Fibroblast of lung (primary cell): Measurements from ENCODE around the gene SPACA4.

ENCODE experiments used
- CTCF ChIP-seq, 2 donors: IDR thresholded peaks in 1 of 2; conservative IDR thresholded peaks in 1 of 2; 1 replicate in 1 of 2; 2 replicates in 1 of 2; pipeline ENCODE4 v1.5.1; 2011 to 2012; ENCODE audit warnings: low read length in 2 of 2, control low read depth in 1 of 2, inconsistent platforms in 1 of 2, low read depth in 1 of 2, mild to moderate bottlenecking in 1 of 2
- EZH2 ChIP-seq: IDR thresholded peaks from 2 replicates; pipeline ENCODE4 v1.5.1; 2012; ENCODE audit warnings: low read length, control low read depth, mild to moderate bottlenecking; ENCODE audit errors: missing control alignments

- TF ChIP-seq CTCF (conservative IDR thresholded peaks at IDR 0.05 in 1 of 2, IDR thresholded peaks at IDR 0.05 in 1 of 2; ENCODE audit: low read depth in 1 of 2, low read length in 2 of 2) = no peak
- TF ChIP-seq EZH2 = no peak
Measured at GRCh38 chr19:48615231-48616040, 8.9 kb downstream of the SPACA4 start.
